K562 (cell line): ENCODE data around the gene FOXP4. TPM values are rescaled to one million over a fixed set of nuclear protein-coding genes. Genes with fewer than 3 reads are reported as not detected.

Experiments
- ARID2 ChIP-seq: fragments of 450-650 bp; IDR thresholded peaks from 2 replicates; pipeline ENCODE4 v1.6.1; 2017; ENCODE audit warnings: antibody characterized with exemption, mild to moderate bottlenecking
- CHD2 ChIP-seq: IDR thresholded peaks from 2 replicates; pipeline ENCODE4 v1.6.1; 2011; ENCODE audit warnings: low read depth, low read length
- CHD4 ChIP-seq: fragments of 200-600 bp; sonication (generic); IDR thresholded peaks from 3 replicates; pipeline ENCODE4 v1.6.1; 2012; ENCODE audit warnings: low read depth, mild to moderate bottlenecking, mixed read lengths, low read length, inconsistent platforms; ENCODE audit not compliant: insufficient read depth, insufficient replicate concordance, poor library complexity, severe bottlenecking
- ELK1 ChIP-seq: sonication (generic); formaldehyde crosslinking; IDR thresholded peaks from 2 replicates; pipeline ENCODE4 v1.8.1; 2022; ENCODE audit warnings: missing genetic modification reagents
- HNRNPL ChIP-seq: fragments of 200-400 bp; formaldehyde crosslinking; IDR thresholded peaks from 2 replicates; pipeline ENCODE4 v1.6.1; 2017; ENCODE audit warnings: low read depth, mild to moderate bottlenecking, low read length
- MGA ChIP-seq: fragments of 450-650 bp; IDR thresholded peaks from 2 replicates; pipeline ENCODE4 v1.6.1; 2016; ENCODE audit warnings: mild to moderate bottlenecking, moderate library complexity
- MTA2 ChIP-seq: fragments of 450-650 bp; IDR thresholded peaks from 2 replicates; pipeline ENCODE4 v1.6.1; 2016; ENCODE audit warnings: low read depth
- SMAD4 ChIP-seq: fragments of 250-450 bp; sonication (Bioruptor Pico); conservative IDR thresholded peaks from 2 replicates; pipeline ENCODE4 v1.8.0; 2021; ENCODE audit warnings: inconsistent platforms, mild to moderate bottlenecking, moderate library complexity
- TCFL5 ChIP-seq: fragments of 250-450 bp; sonication (Bioruptor Pico); conservative IDR thresholded peaks from 2 replicates; pipeline ENCODE4 v1.6.1; 2021; ENCODE audit warnings: mild to moderate bottlenecking, moderate library complexity, matching md5 sums
- ZBTB17 ChIP-seq: fragments of 450-650 bp; formaldehyde crosslinking; IDR thresholded peaks from 2 replicates; pipeline ENCODE4 v1.4.0; 2020; ENCODE audit warnings: mild to moderate bottlenecking
- ZNF143 ChIP-seq: sonication (generic); formaldehyde crosslinking; IDR thresholded peaks from 2 replicates; pipeline ENCODE4 v1.9.0; 2022; ENCODE audit warnings: mild to moderate bottlenecking, missing genetic modification reagents
- ZNF311 ChIP-seq: fragments of 250-450 bp; sonication (Bioruptor Pico); IDR thresholded peaks from 2 replicates; pipeline ENCODE4 v1.4.0; 2020; ENCODE audit warnings: mild to moderate bottlenecking, moderate library complexity
- ZNF507 ChIP-seq: conservative IDR thresholded peaks from 2 replicates; pipeline ENCODE4 v1.6.1; 2017; ENCODE audit warnings: missing genetic modification characterization, missing compliant biosample characterization
- polyA plus RNA-seq, 8 experiments: library from polyadenylated mRNA; depleted of rRNA in 4 of 8; stranded (reverse) in 5 of 8; unstranded in 3 of 8; fragments of >200 nt; fragmentation: Nextera tagmentation in 2 of 8; fragmentation: Illumina TruSeq in 1 of 8; extraction: Ambion mirVana in 2 of 8; extraction: Trizol in 1 of 8; gene quantifications; 2 replicates each; pipeline versions ENCODE4 v1.2.1 to v1.2.3, GENCODE V29; 2011 to 2014; ENCODE audit warnings: inconsistent platforms in 1 of 8, missing spikeins in 1 of 8
- total RNA-seq, 7 experiments: library from RNA; depleted of rRNA in 6 of 7; stranded (reverse); fragments of >200 nt in 6 of 7; fragmentation: Illumina TruSeq in 2 of 7; extraction: Trizol in 2 of 7; gene quantifications; 2 replicates each; pipeline versions ENCODE4 v1.2.1 to v1.2.3, GENCODE V29; 2011 to 2021; ENCODE audit warnings: low replicate concordance in 1 of 7
- TF ChIP-seq, protein P1 (sequence below): sonication (generic); formaldehyde crosslinking; IDR thresholded peaks from 2 replicates; pipeline ENCODE4 v1.8.1; 2023; ENCODE audit warnings: mild to moderate bottlenecking, missing genetic modification reagents

Gene FOXP4
- total and polyA plus RNA-seq, 9 of the 15 experiments (the other 6 are each of a cell fraction or from before 2014, with no cell fraction given): 0.11 to 29.4 (median 2.3) TPM

DNA sequence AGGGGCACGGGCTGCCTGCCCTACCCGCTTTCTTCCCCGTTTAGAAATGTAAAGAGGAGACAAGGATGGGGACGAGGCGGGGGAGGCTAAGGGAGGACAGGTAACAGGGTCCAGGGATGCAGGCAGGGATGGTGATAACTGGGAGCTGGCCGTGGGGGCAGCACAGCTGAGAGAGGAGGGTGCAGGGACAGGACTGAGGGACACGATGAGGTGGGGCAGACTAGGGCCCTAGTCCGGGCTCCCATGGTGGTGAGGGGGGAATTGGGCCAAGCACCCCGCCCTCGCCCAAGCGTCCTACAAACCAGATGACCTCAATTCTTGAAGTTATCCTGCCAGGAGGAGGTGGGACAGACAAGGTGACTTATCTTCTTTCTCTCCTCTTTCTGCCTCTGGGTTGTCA lies 47.7 kb downstream of the FOXP4 start (continued):
- TF ChIP-seq MGA (no peak), CHD2 (no peak), ARID2 (no peak), CHD4 (no peak), ZBTB17 (no peak), MTA2 (no peak), ZNF311 (CRISPR knock-in tag) (no peak), HNRNPL (no peak), ZNF507 (tag) (no peak), ELK1 (CRISPR knock-in tag) (no peak), ZNF143 (CRISPR knock-in tag) (no peak), TCFL5 (CRISPR knock-in tag) (no peak), SMAD4 (CRISPR knock-in tag) (no peak)
- TF ChIP-seq, protein P1, sequence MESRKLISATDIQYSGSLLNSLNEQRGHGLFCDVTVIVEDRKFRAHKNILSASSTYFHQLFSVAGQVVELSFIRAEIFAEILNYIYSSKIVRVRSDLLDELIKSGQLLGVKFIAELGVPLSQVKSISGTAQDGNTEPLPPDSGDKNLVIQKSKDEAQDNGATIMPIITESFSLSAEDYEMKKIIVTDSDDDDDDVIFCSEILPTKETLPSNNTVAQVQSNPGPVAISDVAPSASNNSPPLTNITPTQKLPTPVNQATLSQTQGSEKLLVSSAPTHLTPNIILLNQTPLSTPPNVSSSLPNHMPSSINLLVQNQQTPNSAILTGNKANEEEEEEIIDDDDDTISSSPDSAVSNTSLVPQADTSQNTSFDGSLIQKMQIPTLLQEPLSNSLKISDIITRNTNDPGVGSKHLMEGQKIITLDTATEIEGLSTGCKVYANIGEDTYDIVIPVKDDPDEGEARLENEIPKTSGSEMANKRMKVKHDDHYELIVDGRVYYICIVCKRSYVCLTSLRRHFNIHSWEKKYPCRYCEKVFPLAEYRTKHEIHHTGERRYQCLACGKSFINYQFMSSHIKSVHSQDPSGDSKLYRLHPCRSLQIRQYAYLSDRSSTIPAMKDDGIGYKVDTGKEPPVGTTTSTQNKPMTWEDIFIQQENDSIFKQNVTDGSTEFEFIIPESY: no peak
